ENCODE data around the gene AMOTL1. TPM values are rescaled to one million over a fixed set of nuclear protein-coding genes. Genes with fewer than 3 reads are reported as not detected.

AMOTL1 gene
- total and polyA plus RNA-seq, 2 of the 8 experiments (the other 6 are each of a cell fraction or from before 2014, with no cell fraction given), result 9.0 to 27.6 TPM

DNA sequence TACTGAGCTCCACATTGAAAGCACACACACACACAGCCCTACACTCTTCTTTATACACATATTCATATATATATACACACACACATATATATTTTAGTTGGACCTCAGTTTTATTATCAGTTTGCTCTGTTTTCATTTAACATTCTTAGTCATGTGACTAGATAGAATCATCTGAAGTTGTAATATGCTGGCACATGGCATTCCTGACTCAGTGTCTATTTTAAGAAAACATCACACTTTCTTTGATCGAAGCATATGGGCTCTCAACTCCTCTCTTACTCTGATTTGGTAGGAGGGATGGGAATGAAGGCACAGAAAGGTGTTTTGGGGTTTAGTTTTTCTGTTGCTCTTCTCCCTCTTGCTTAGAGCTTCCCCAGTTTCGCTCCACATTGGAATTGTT is 24.8 kb downstream of the AMOTL1 start (continued):
- TF ChIP-seq HDAC2 (IDR thresholded peaks at IDR 0.05; ENCODE audit: borderline replicate concordance in 1 of 2, low read depth in 2 of 2, low read length in 2 of 2) (no peak), RBBP5 (IDR thresholded peaks at IDR 0.05; ENCODE audit: borderline replicate concordance, low read depth, low read length) (no peak), ZNF274 (IDR thresholded peaks at IDR 0.05; ENCODE audit: borderline replicate concordance, extremely low read depth, low read length) (no peak)
- TF ChIP-seq, protein P1, sequence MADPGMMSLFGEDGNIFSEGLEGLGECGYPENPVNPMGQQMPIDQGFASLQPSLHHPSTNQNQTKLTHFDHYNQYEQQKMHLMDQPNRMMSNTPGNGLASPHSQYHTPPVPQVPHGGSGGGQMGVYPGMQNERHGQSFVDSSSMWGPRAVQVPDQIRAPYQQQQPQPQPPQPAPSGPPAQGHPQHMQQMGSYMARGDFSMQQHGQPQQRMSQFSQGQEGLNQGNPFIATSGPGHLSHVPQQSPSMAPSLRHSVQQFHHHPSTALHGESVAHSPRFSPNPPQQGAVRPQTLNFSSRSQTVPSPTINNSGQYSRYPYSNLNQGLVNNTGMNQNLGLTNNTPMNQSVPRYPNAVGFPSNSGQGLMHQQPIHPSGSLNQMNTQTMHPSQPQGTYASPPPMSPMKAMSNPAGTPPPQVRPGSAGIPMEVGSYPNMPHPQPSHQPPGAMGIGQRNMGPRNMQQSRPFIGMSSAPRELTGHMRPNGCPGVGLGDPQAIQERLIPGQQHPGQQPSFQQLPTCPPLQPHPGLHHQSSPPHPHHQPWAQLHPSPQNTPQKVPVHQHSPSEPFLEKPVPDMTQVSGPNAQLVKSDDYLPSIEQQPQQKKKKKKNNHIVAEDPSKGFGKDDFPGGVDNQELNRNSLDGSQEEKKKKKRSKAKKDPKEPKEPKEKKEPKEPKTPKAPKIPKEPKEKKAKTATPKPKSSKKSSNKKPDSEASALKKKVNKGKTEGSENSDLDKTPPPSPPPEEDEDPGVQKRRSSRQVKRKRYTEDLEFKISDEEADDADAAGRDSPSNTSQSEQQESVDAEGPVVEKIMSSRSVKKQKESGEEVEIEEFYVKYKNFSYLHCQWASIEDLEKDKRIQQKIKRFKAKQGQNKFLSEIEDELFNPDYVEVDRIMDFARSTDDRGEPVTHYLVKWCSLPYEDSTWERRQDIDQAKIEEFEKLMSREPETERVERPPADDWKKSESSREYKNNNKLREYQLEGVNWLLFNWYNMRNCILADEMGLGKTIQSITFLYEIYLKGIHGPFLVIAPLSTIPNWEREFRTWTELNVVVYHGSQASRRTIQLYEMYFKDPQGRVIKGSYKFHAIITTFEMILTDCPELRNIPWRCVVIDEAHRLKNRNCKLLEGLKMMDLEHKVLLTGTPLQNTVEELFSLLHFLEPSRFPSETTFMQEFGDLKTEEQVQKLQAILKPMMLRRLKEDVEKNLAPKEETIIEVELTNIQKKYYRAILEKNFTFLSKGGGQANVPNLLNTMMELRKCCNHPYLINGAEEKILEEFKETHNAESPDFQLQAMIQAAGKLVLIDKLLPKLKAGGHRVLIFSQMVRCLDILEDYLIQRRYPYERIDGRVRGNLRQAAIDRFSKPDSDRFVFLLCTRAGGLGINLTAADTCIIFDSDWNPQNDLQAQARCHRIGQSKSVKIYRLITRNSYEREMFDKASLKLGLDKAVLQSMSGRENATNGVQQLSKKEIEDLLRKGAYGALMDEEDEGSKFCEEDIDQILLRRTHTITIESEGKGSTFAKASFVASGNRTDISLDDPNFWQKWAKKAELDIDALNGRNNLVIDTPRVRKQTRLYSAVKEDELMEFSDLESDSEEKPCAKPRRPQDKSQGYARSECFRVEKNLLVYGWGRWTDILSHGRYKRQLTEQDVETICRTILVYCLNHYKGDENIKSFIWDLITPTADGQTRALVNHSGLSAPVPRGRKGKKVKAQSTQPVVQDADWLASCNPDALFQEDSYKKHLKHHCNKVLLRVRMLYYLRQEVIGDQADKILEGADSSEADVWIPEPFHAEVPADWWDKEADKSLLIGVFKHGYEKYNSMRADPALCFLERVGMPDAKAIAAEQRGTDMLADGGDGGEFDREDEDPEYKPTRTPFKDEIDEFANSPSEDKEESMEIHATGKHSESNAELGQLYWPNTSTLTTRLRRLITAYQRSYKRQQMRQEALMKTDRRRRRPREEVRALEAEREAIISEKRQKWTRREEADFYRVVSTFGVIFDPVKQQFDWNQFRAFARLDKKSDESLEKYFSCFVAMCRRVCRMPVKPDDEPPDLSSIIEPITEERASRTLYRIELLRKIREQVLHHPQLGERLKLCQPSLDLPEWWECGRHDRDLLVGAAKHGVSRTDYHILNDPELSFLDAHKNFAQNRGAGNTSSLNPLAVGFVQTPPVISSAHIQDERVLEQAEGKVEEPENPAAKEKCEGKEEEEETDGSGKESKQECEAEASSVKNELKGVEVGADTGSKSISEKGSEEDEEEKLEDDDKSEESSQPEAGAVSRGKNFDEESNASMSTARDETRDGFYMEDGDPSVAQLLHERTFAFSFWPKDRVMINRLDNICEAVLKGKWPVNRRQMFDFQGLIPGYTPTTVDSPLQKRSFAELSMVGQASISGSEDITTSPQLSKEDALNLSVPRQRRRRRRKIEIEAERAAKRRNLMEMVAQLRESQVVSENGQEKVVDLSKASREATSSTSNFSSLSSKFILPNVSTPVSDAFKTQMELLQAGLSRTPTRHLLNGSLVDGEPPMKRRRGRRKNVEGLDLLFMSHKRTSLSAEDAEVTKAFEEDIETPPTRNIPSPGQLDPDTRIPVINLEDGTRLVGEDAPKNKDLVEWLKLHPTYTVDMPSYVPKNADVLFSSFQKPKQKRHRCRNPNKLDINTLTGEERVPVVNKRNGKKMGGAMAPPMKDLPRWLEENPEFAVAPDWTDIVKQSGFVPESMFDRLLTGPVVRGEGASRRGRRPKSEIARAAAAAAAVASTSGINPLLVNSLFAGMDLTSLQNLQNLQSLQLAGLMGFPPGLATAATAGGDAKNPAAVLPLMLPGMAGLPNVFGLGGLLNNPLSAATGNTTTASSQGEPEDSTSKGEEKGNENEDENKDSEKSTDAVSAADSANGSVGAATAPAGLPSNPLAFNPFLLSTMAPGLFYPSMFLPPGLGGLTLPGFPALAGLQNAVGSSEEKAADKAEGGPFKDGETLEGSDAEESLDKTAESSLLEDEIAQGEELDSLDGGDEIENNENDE (IDR thresholded peaks at IDR 0.05; ENCODE audit: insufficient replicate concordance, low read length), result no peak
